CD4-positive, alpha-beta memory T cell (primary cell): Measurements from ENCODE around the gene GRIK4. TPM values are rescaled to one million over a fixed set of nuclear protein-coding genes. Genes with fewer than 3 reads are reported as not detected.
"Not testable (repeated sequence)": the region's sequence is repeated elsewhere in the genome, so short reads cannot be mapped to it uniquely, and the experiment has no call there.

Experiments used
- CTCF ChIA-PET: fragments of 350-600 bp; sonication (Branson Sonifier 250); formaldehyde crosslinking; loops from one replicate; lab custom pipeline; 2021; ENCODE audit warnings: inconsistent platforms; ENCODE audit not compliant: partially characterized antibody; lab: Charles Lee
- POLR2A ChIA-PET: fragments of 350-600 bp; sonication (Branson Sonifier 250); formaldehyde crosslinking; loops from one replicate; lab custom pipeline; 2021; ENCODE audit not compliant: partially characterized antibody; lab: Charles Lee
- DNase-seq, 5 donors: peaks; one replicate each; pipeline versions ENCODE4 v3.0.0 to v3.0.0-alpha.2; 2020 to 2022; ENCODE audit warnings: mixed read lengths in 1 of 5
- H3K27ac ChIP-seq: one replicate; pipeline ENCODE4 v1.7.0; 2013; ENCODE audit warnings: low read depth, low read length
- H3K27me3 ChIP-seq: 2 replicates; pipeline ENCODE4 v1.7.0; 2013; ENCODE audit warnings: mild to moderate bottlenecking, low read length, moderate library complexity; ENCODE audit not compliant: insufficient read depth
- H3K36me3 ChIP-seq: 2 replicates; pipeline ENCODE4 v1.7.0; 2013; ENCODE audit warnings: mild to moderate bottlenecking, low read length, moderate library complexity; ENCODE audit not compliant: insufficient read depth
- H3K4me1 ChIP-seq: 2 replicates; pipeline ENCODE4 v1.7.0; 2013; ENCODE audit warnings: mild to moderate bottlenecking, low read length, moderate library complexity; ENCODE audit not compliant: insufficient read depth
- H3K4me3 ChIP-seq, 2 donors: one replicate each; pipeline ENCODE4 v1.7.0; 2013; ENCODE audit warnings: low read length in 2 of 2, mild to moderate bottlenecking in 1 of 2
- H3K9me3 ChIP-seq, 2 donors: one replicate each; pipeline ENCODE4 v1.7.0; 2013; ENCODE audit warnings: low read length in 2 of 2, control low read depth in 1 of 2; ENCODE audit not compliant: control insufficient read depth in 1 of 2
- H3K27ac Mint-ChIP-seq, 7 donors: one replicate each; pipeline ENCODE4 v1.8.0; 2020 to 2021; ENCODE audit warnings: mixed read lengths in 7 of 7, mild to moderate bottlenecking in 6 of 7, inconsistent platforms in 3 of 7, moderate library complexity in 3 of 7
- H3K27me3 Mint-ChIP-seq, 2 donors: one replicate each; pipeline ENCODE4 v1.8.0; 2020 to 2021; ENCODE audit warnings: mixed read lengths in 2 of 2
- H3K36me3 Mint-ChIP-seq, 2 donors: one replicate each; pipeline ENCODE4 v1.8.0; 2020 to 2021; ENCODE audit warnings: mixed read lengths in 2 of 2, inconsistent platforms in 1 of 2, mild to moderate bottlenecking in 1 of 2
- H3K4me1 Mint-ChIP-seq, 4 donors: one replicate each; pipeline ENCODE4 v1.8.0; 2020 to 2021; ENCODE audit warnings: mixed read lengths in 4 of 4, mild to moderate bottlenecking in 1 of 4
- H3K4me3 Mint-ChIP-seq, 8 donors: one replicate each; pipeline ENCODE4 v1.8.0; 2020 to 2021; ENCODE audit warnings: mixed read lengths in 8 of 8, mild to moderate bottlenecking in 7 of 8, moderate library complexity in 6 of 8, inconsistent platforms in 3 of 8
- H3K9me3 Mint-ChIP-seq, 8 donors: one replicate each; pipeline ENCODE4 v1.8.0; 2020 to 2021; ENCODE audit warnings: mixed read lengths in 8 of 8, mild to moderate bottlenecking in 5 of 8, inconsistent platforms in 3 of 8, moderate library complexity in 1 of 8
- intact Hi-C: fragments of 100-400 bp; cut with micrococcal nuclease; formaldehyde crosslinking; loops from one replicate; pipeline ENCODE4 v1.15.1; 2023
- polyA plus RNA-seq, 2 donors: library from polyadenylated mRNA; unstranded; fragments of 300-500 nt; fragmentation: Illumina TruSeq; gene quantifications; one replicate each; pipeline ENCODE4 v1.2.3, GENCODE V29; 2021
- total RNA-seq, 2 experiments: library from RNA; stranded (reverse); gene quantifications; one replicate each; pipeline ENCODE4 v1.2.3, GENCODE V29; 2021

Gene GRIK4
- total and polyA plus RNA-seq, 4 experiments from 2014 or later, result 0.06 TPM; not detected in 3

GRCh38 chr11:121006922-121007321 is 495.4 kb downstream of the GRIK4 start:
- no peaks in the 10 kb centered on the region for H3K36me3 ChIP-seq
- H3K4me3 ChIP-seq, result no peak overlapping the region
- H3K4me1 ChIP-seq, result no peaks in the 10 kb centered on the region
- ChIA-PET CTCF (no interaction called here), POLR2A (no interaction called here)
- Mint-ChIP-seq H3K9me3 (peaks cover 0 to 11% (median 1%) of the 10 kb centered on the region in 8 donors), H3K27ac (no peak overlapping the region), H3K36me3 (no peaks in the 10 kb centered on the region), H3K4me1 (no peaks in the 10 kb centered on the region), H3K27me3 (peaks cover 17 to 29% of the 10 kb centered on the region in 2 donors), H3K4me3 (no peak overlapping the region)
- intact Hi-C loops, result no loop called here
- peaks cover 3% of the 10 kb centered on the region for H3K27me3 ChIP-seq
- no peak for DNase-seq
- H3K27ac ChIP-seq, result no peak overlapping the region
- H3K9me3 ChIP-seq, result no peaks in the 10 kb centered on the region

GRCh38 chr11:121008551-121008950 is 497.0 kb downstream of the GRIK4 start:
- POLR2A ChIA-PET, result no interaction called here
- no peaks in the 10 kb centered on the region for H3K4me1 Mint-ChIP-seq

DNA sequence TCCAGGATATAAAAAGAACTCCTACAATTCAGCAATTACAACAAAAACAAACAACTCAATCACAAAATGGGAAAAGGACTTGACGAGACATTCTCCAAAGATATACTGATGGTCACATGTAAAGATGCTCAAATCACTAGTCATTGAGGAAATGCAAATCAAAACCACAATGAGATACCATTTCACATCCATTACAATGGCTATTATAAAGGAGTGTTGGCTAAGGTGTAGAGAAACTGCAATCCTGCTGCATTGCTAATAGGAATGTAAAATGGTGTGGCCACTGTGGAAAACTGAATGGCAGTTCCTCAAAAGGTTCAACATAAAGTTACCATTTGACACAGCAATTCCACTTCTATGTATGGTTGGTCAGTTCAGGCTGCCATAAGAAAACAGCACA is 500.5 kb downstream of the GRIK4 start:
- Mint-ChIP-seq H3K27ac (no peak overlapping the region), H3K27me3 (peaks cover 10 to 26% of the 10 kb centered on the region in 2 donors), H3K4me1 (no peaks in the 10 kb centered on the region), H3K9me3 (peaks cover 0 to 2% (median 0%) of the 10 kb centered on the region in 8 donors), H3K36me3 (no peaks in the 10 kb centered on the region), H3K4me3 (no peak overlapping the region)
- H3K4me3 ChIP-seq, result no peak overlapping the region
- no peaks in the 10 kb centered on the region for H3K4me1 ChIP-seq
- DNase-seq, result no peak
- peaks cover 3% of the 10 kb centered on the region for H3K27me3 ChIP-seq
- no peak overlapping the region for H3K27ac ChIP-seq
- CTCF ChIA-PET, result no interaction called here
- H3K9me3 ChIP-seq, result no peaks in the 10 kb centered on the region
- POLR2A ChIA-PET, result no interaction called here
- intact Hi-C loops, result no loop called here
- H3K36me3 ChIP-seq, result no peaks in the 10 kb centered on the region

More at GRCh38 chr11:121008551-121008950, 497.0 kb downstream of the GRIK4 start:
- Histone ChIP-seq H3K27me3 (peaks cover 3% of the 10 kb centered on the region), H3K4me3 (no peak overlapping the region), H3K4me1 (no peaks in the 10 kb centered on the region), H3K27ac (no peak overlapping the region), H3K9me3 (no peaks in the 10 kb centered on the region), H3K36me3 (no peaks in the 10 kb centered on the region)
- intact Hi-C loops, result no loop called here
- peaks cover 19 to 32% of the 10 kb centered on the region in 2 donors for H3K27me3 Mint-ChIP-seq
- no peak overlapping the region for H3K27ac Mint-ChIP-seq
- peaks cover 0 to 11% (median 1%) of the 10 kb centered on the region in 8 donors for H3K9me3 Mint-ChIP-seq
- H3K36me3 Mint-ChIP-seq, result no peaks in the 10 kb centered on the region
- no peak overlapping the region for H3K4me3 Mint-ChIP-seq
- CTCF ChIA-PET, result interaction anchor here (0.9 kb wide), 1 partner anchor 10 kb away, joined by 3 read pairs; no protein-coding TSS in a partner anchor
- no peak for DNase-seq

DNA sequence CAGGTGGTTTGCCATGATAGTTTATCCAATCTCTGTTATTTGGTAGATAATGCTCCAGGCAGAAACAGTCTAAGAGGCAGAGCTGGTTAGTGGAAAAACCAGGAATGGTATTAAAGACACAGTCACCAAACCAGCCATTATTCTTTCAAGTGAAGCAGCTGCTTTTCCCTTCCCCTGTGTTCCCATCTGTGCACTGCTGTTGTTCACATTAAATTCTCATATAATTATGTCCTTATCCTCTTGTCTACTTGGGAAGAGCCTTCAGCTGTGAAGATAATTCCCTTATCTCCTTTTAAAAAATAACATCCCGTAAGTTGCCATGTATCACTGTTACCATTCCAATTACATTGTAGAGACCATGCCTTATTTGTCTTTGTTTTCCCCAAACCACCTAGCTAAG is 507.2 kb downstream of the GRIK4 start:
- no peaks in the 10 kb centered on the region for H3K9me3 ChIP-seq
- no peak for DNase-seq
- H3K27ac ChIP-seq, result no peak overlapping the region
- intact Hi-C loops, result no loop called here
- POLR2A ChIA-PET, result no interaction called here
- H3K4me3 Mint-ChIP-seq, result no peak overlapping the region
- H3K4me1 Mint-ChIP-seq, result peaks cover 3 to 8% (median 4%) of the 10 kb centered on the region in 4 donors
- H3K9me3 Mint-ChIP-seq, result no peaks in the 10 kb centered on the region
- H3K36me3 ChIP-seq, result no peaks in the 10 kb centered on the region
- no peaks in the 10 kb centered on the region for H3K36me3 Mint-ChIP-seq
- CTCF ChIA-PET, result interaction anchor here (1.4 kb wide), 1 partner anchor 10 kb away, joined by 3 read pairs; no protein-coding TSS in a partner anchor
- peaks cover 2 to 8% of the 10 kb centered on the region in 2 donors for H3K27me3 Mint-ChIP-seq
- no peaks in the 10 kb centered on the region for H3K27me3 ChIP-seq
- no peak overlapping the region for H3K27ac Mint-ChIP-seq
- peaks cover 4% of the 10 kb centered on the region for H3K4me1 ChIP-seq
- H3K4me3 ChIP-seq, result no peak overlapping the region

GRCh38 chr11:121021718-121022117 is 510.2 kb downstream of the GRIK4 start:
- H3K27me3 ChIP-seq, H3K27ac ChIP-seq, POLR2A ChIA-PET, H3K4me3 Mint-ChIP-seq, H3K9me3 Mint-ChIP-seq, H3K27ac Mint-ChIP-seq, CTCF ChIA-PET, H3K36me3 Mint-ChIP-seq, intact Hi-C loops, H3K27me3 Mint-ChIP-seq, DNase-seq, H3K36me3 ChIP-seq, H3K4me3 ChIP-seq, H3K9me3 ChIP-seq: not testable (repeated sequence)
- H3K4me1 ChIP-seq, result peaks cover 18% of the 10 kb centered on the region
- peaks cover 19 to 28% (median 21%) of the 10 kb centered on the region in 4 donors for H3K4me1 Mint-ChIP-seq

DNA sequence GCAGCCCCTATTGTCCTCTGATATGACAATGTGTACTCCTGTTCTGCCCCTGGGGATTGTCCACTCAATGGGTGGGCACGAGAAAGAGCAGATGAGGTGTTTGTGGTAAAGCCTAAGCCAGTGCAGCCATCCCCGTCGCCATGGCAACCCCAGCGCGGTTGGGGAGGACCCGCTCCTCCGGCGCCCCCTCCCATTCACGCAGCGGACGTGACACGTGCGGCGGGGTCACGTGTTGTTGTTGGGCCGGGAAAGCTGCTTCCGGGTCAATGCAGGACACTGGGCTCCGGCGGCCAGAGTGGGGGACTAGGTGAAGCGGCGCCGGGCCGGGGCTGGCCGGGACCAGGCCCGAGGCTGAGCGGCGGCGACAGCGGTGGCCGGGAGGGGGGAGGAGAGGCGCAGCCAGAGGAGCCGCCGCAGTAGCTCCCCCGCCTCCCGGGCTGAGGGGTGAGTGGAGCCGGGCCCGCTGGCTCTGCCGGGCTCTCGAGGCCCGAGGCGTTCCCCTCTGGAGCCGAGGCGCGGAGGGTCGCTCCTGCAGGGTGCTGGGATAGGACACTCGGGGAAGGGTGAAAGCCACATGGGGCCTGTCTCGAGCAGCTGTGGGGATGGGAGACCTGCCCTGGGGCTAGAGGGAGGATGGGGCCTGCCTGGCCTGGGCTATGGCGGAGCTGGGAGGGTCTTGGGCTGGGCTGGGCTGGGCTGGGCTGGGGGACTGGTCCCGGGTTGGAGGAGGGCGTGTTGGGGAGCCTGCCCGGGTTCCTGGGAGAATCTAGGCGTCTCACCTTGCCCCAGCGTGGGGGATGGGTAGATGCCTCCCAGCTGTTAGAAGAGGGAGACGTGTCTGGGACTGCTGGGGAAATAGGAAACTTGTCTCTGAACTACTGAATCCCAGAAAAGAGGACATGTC is 512.6 kb downstream of the GRIK4 start, which contains the start of gene TBCEL:
Gene TBCEL (plus strand): TSS at position 255 of the 904 bp plus-strand sequence. CDS start 21,589 bp downstream, outside the sequence.
- no peaks in the 10 kb centered on the region for H3K36me3 ChIP-seq
- H3K36me3 Mint-ChIP-seq, result no peaks in the 10 kb centered on the region
- H3K4me3 ChIP-seq, result peak within 1 kb of the TSS; percentile 21 to 67
- H3K4me3 Mint-ChIP-seq, result peak within 1 kb of the TSS; percentile 74 to 93 (median 88)
- peak within 1 kb of the TSS; percentile 74 to 96 (median 91) for H3K27ac Mint-ChIP-seq
- POLR2A ChIA-PET, result no interaction called here
- CTCF ChIA-PET, result interaction anchor here (1.9 kb wide), 1 partner anchor 169 kb away, joined by 4 read pairs; no protein-coding TSS in a partner anchor
- peak; percentile 76 to 82 (median 82) for DNase-seq
- peaks cover 18% of the 10 kb centered on the region for H3K4me1 ChIP-seq
- H3K9me3 ChIP-seq, result no peaks in the 10 kb centered on the region
- intact Hi-C loops, result no loop called here
- no peaks in the 10 kb centered on the region for H3K9me3 Mint-ChIP-seq
- no peaks in the 10 kb centered on the region for H3K27me3 ChIP-seq
- H3K27ac ChIP-seq, result peak within 1 kb of the TSS; percentile 51
- H3K27me3 Mint-ChIP-seq, result peaks cover 2% of the 10 kb centered on the region in 2 donors
- peaks cover 19 to 35% (median 28%) of the 10 kb centered on the region in 4 donors for H3K4me1 Mint-ChIP-seq

DNA sequence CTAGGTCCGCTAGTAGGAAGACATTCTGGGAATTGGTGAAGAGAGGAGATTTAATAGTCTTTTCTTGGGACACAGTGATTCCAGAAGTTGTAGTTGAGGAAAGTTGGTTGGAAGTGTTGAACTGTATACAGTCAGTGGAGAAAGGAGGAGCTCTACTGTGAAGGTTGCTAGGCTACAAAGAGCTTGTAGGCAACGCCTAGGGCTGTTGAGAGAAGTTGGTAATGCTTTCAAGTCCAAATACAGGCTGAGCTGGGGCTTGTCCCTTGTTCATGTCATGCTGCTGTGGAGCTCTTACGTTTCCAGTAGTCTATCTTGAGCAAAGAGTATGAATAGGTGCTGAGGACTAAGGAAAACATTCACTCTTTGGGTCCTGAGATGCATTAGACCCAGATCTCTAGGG is 513.4 kb downstream of the GRIK4 start:
- Histone ChIP-seq H3K4me1 (peaks cover 21% of the 10 kb centered on the region), H3K4me3 (peak overlapping the region in 1 of 2 donors; percentile 67), H3K27me3 (no peaks in the 10 kb centered on the region), H3K36me3 (no peaks in the 10 kb centered on the region), H3K9me3 (no peaks in the 10 kb centered on the region), H3K27ac (no peak overlapping the region)
- intact Hi-C loops, result no loop called here
- peaks cover 2% of the 10 kb centered on the region in 2 donors for H3K27me3 Mint-ChIP-seq
- no peaks in the 10 kb centered on the region for H3K36me3 Mint-ChIP-seq
- H3K4me3 Mint-ChIP-seq, result peak overlapping the region; percentile 74 to 93 (median 88)
- H3K9me3 Mint-ChIP-seq, result no peaks in the 10 kb centered on the region
- ChIA-PET POLR2A (no interaction called here), CTCF (no interaction called here)
- DNase-seq, result no peak
- H3K4me1 Mint-ChIP-seq, result peaks cover 25 to 40% (median 33%) of the 10 kb centered on the region in 4 donors
- peak overlapping the region in 6 of 7 donors; percentile 22 to 92 (median 69) for H3K27ac Mint-ChIP-seq
